Measurements from ENCODE around the gene FAM53B.

FAM53B gene

DNA sequence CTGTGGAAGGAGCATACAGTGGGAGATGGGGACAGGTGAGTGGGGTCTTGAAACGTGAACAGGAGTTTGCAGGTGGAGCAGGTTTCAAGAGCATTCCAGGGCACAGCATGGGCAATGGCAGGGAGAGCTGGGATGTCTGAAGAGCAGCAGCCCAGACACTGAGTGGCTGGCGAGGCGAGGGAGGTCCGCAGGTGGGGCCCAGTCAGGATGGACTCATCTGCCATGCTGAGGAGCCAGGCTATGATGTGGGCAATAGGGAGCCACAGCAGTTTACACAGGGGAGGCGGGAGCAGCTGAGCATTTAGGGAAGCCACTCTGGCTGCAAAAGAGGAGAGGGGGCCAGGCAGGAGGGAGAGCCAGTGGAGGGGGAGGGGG, 138.7 kb downstream of the FAM53B start:
- FAIRE-seq, result no peak

DNA sequence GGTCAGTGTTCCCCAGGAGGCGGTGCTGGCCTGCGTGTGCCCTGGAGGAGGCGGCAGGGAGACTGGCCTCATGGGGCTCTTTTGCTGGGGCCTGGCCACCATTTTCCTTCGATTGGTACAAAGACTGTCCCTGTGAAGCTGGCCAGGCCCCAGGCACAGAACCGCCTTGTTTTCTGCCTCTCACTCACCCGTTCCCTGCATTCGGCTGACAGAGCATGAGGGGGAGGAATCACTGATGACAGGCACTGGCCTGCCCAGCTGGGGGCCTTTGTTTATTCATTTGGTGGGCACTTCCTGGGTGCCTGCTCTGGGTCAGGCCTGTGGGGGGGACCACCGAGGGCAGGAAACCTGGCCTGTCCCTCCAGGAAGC, 139.2 kb downstream of the FAM53B start:
- no peak for FAIRE-seq

DNA sequence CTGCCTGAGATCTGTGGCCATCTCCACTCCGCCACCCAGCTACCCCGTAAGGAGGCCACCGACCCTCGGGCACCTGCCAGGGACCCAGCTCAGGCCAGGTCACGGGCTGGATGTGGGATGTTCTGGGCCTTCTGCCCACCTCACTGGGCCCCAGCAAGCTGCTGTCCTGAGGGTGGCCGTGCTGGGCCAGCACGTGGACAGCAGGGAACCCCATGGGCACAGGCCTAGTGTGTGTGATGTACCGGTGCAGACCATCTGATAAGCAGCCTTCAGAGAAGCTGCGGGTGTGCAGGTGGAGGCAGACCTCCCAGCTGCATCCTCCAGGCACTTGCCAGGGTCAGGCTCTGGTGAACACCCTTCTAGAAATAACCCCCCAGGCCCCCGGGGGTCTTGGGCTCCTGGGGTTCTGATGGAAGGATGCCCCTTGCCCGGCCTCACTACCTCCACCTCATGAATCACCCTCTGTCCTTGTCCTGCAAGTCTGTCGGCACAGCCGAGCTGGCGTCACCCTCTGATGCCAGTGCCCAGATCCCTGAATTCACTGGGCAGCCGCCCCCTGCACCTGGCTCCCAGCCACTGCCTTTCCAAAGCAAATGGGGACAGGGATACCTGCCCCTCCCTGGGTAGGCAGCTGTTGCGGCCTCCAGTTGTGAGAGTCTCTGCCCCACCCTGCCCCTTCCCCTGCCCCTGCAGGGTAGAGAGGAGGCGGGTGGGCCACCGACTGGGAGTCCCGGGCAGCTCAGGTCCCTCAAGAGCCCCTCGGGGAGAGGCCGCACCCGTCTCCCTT, 139.8 kb downstream of the FAM53B start:
- no peak for FAIRE-seq

DNA sequence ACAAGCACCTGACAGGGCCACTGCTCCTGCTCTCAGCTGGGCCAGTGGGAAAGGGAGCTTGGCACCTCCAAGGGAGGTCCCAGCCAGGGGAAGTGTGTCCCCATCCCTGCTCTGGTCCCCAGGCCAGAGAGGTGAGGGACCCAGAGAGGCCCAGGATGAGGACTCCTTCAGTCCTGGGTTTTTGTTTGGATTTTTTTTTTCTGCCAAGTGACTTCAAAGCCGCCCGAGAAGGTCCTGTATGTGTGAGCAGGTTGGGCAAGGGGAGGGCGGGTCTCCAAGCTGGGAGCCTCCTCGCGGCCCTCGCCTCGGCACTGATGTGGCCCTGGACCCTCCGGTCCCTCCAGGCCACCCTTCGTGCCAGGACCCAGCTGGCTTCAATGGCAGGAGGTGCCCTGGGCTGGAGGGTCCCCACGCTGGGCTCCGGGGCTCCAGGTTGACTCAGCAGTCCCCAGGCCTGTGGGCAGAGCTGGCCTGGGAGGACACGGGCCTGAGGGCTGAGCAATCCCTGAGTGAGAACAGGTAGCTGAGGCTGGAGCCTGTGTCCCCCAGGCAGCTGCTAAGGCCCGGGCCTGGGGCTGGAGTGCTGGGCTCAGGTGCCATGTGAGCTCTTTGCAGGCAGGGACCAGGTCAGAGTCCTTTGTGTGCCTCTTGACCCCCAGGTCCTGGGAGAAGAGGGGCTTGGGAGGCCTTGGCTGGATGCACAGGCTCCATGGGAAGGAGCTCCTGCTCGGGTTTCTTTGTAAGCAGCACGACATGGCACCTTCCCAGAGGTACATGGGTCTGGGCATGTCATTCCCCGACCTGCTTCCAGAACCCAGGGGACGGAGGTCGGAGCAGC, 140.6 kb downstream of the FAM53B start:
- FAIRE-seq, result no peak

DNA sequence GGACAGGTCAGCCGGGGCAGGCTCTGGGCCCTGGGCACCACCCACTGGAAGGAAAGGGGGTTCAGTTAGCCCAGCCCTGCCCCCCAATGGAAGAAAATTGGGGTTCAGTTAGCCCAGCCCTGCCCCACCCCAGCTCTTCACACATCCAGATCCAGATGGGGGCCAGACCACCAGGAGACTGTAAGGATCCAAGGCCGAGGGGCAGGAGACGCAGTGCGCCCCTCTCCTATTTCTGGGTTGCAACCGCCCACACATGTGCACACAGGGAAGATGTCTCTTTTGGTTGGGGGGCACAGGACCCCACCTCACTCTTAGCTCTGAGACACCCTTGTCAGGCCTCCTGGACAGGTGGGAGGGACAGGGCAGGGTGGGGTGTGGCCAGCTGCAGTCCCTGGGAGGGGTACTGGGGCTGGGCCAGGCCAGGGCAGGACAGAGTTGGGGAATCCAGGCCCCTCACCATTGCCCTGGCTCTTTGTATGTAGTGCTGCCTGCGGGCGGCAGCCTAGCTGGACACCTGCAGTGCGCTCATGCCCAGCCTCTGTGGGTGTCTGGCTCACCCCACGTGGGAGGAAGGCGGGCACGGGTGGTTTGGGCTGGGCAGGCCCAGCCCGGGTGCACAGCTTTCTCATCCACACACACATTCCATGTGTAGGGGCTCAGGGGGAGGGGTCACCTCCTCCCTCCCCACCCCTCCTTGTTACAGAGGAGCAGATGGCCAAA, 141.4 kb downstream of the FAM53B start:
- FAIRE-seq, result no peak

DNA sequence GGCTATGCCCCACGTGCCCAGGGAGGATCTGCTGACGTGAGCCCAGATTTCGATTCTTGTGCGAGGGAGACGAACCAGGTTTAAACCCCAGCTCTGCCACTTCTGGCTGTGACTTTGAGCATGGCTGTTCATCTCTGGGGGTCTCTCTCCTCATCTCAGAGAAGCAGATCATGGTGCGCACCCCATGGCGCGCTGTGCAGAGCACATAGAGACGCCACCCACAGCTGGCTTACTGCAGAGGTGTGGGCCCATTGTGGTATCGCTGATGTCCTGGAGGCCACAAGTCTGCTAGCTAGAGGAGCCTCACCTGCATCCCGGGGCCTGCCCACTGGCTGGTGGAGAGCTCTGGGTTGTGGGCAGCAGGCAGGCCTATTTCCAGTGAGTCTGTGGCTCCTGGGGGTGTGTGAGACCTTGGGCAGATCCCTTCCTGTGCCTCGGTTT, 142.0 kb downstream of the FAM53B start:
- FAIRE-seq, result no peak

DNA sequence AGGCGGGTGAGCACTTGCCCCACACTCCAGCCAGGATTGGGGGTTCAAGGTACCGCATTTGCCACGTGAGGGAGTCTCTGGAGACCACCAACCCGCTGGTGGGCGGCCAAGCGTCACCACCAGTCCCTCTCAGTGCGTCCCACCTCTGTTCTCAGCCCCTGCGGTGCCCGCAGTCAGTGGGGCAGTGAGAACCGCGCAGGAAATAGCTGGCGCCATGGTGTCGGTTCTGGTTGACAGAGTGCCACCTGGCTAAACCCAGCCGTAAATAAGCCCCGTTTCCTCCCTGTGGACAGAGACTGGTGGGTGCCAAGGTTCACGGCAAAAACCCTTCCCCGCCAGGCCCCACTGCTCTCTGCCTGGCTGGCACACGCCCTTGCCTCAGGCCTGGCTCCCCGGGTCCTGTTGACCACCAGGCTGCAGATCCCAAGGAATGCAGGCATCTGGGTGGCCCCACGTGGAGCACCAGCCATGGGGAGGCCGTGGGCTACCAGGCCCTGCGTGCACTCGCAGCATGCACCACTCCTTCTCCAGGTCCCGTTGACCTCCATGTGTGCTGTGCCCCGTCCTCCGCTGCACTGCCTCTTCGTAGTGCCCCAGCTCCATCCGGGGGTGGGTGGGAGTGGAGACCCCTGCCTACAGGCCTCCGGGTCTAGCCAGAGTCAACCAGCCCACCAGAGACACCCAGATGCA, 142.6 kb downstream of the FAM53B start:
- no peak for FAIRE-seq

DNA sequence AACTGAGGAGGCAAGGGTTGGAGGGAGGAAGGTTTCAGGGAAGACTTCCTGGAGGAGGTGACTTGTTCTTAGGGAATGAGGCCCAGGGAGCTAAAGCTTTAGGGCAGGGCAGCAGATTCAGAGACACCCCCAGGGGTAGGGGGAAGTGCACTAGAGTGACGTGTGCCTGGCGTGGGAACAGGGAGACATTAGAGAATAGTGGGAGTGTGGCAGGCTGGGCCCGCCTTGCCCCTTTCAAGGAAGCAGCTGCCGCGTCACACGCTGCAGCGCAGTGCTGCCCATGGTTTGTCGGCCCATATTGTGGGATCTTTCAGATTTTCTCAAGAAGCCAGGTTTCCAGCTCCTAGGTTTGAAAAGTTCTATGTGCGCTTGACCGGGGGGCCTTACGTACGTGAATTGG, 143.2 kb downstream of the FAM53B start:
- no peak for FAIRE-seq

DNA sequence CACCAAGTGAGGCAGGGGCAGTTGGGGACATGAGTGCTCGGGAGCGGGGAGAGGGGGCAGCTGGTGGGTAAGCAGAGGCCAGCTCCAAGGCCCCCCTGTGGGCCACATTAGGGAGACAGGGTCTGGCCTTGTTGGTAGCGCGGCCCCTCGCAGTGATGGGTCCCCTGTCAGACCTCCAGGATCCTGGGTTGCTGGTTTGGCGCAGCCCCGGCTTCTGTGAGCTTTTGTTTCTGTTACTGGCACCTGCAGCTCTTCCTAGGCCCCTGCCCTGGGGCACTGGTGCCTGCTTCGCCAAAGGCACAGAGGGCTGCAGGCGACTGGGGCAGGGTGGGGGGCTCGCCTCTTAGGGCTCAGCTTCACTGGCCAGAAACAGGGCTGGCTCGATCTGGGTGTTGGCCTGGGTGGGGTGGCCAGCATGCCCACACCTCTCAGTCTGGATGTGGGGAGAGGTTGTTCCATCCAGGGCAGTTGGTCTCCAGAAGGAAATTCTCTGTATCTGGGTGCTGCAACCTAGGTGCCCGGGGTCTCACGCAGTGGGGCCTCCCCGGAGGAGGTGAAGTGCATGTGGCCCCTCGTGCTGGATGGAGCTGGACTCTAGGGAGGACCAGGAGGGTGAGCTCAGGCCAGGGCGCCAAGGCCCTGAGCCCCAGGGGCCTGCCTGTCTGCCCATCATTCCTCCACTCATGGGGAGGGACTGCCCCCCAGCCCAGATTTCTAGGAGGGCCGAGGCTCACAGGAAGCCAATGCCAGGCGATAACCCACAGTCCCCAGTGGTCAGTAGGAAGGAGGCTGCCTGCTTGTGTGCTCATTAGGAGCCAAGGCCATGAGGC, 143.9 kb downstream of the FAM53B start:
- FAIRE-seq, result no peak

DNA sequence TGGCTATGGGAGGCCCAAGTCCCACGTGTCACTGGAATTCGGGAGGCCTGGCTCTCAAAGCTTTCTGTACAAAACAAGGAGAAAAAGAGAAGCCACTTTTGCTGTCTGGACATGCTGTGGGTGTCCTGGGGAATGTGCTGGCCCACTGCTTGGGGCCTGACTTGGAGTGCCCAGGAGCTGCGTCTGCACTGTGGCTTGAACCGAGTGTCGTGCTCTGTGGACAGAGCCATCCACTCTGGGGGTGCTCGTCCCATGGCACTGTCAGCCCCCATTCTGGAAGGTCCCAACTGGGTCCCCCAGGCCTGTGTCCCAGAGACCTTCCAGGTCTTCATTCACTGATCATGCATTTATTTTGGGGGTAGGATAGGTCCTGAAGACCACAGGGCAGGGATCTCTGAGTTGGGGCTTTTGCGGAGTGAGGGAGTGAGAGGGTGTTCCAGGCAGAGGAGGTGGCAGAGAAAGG, 144.6 kb downstream of the FAM53B start:
- FAIRE-seq, result no peak

DNA sequence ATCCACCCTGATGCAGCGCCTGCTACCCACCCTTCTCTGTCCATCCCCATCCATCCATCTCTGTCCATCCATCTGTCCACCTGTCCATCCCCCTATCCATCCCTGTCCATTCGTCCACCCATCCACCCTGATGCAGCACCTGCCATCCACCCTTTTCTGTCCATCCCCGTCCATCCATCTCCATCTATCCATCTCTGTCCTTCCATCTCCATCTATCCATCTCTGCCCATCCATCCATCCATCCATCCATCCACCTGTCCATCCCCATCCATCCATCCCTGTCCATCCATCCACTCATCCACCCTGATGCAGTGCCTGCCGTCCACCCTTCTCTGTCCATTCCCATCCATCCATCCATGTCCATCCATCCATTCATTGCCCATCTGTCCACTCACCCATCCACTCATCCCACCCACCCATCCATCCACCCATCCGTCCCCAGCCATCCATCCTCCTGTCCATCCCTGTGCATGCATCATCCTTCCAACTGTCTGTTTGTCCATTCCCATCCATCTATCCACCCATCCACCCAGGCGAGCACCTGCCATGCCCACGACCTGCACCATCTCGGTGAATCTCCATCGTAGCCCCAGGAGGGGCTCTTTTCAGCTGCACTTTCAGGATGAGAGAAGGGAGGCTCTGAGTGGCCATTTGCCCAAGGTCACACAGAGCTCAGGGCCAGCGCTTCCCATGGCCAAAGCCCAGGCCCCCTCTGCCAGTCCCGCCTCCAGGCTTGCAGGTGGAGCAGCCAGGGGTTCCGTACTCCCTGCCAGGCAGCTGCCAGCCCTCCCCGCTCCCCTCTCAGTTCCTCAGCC, 145.2 kb downstream of the FAM53B start:
- no peak for FAIRE-seq

DNA sequence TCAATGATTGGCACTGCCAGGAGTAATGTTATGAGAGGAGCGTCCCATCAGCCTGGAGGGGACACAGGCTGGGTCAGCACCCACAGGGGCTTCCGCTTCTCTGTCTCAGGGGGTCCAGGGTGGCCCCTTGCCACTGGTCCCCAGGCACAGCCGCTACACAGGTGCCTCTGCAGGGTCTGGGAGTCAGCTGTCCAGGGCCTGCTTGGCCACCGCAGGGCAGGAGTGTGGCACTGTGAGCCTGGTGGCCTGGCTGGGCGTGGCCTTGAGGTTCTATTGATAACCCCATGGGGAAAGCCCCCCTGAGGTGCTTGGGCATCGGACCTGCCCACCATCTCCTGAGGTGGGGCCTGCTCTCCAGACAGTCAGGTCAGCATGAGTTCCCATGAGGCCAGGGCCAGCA, 146.0 kb downstream of the FAM53B start:
- no peak for FAIRE-seq

DNA sequence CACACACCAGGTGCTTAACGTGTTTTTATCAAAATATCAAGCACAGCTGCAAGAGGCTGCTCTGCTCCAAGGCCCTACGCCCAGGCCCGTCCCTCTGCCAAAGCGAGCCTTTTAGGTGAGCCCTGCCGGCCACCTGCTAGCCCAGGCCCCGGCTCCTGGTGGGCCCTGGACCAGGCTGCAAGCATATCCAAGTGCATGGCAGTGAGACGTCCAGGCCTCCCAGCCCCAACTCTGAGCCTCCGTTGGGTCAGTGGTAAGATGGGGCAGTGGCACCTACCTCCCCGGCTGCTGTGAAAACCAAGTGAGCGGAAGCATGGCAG, 146.4 kb downstream of the FAM53B start:
- no peak for FAIRE-seq

DNA sequence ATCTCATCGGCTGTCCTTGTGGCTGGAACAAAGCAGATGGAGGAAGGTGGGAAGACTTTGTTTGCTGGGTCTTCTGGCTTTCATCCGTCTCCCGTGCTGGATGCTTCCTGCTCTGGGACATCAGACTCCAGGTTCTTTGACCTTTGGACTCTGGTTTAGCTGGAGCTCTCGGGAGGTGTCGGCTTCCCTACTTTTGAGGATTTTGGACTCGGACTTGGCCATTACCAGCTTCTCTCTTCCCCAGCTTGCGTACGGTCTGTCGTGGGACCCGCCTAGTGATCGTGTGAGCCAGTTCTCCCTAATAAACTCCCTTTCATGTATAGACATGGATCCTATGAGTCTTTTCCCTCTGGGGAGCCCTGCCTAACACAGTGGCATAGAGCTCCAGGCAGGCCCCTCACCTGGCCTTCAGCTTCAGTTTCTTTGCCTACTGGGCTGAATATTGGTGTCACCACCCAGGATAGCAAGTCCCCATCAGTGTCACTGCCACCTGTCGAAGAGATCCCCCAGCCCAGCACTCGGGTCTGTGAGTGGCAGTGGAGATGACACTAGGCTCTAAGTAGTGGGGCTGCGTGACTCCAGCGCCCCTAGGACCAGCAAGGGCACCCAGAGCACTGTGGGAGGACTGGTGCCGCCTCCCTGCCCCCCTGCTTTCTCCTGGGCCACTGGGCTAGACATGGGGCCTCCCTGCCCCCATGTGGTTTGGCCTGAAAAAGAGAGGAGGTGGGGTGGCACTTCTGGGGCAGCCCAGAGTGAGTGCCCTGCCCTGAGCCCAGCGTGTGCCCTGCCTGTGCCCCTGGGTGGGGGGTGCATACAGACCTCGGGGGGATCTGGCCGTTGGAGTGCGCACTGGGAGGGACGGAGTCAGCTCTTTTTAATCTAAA, 147.0 kb downstream of the FAM53B start:
- FAIRE-seq, result no peak

DNA sequence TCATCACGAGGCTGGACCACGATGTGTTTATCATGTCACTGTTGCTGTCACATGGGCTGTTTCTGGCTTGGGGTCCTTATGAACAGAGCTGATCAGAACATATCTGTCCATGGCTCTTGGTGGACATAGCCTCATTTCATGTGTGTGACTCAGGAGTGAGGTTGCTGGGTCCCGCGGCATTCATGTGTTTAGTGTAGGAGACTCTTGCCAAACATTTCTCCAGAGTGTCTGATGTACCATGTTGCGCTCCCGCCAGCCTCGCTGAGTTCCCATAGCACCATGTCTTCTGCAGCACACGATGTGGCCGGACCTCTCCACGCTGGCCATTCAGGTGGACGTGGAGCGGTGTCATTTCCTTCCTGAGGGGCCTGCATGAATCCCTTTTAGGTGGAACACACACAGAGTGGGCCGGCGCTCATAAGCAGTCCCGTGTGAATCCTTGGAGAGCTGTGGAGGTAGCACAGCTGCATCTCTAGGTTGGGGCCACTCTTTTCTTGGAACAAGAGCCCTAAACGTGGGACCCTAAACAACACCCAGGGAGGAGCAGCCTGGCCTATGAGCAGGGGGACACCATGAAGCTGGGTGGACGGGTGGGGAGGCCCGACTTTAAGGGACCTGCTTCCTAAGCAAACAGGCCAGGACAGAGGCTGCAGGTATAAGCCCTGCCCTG, 147.9 kb downstream of the FAM53B start:
- FAIRE-seq, result no peak

DNA sequence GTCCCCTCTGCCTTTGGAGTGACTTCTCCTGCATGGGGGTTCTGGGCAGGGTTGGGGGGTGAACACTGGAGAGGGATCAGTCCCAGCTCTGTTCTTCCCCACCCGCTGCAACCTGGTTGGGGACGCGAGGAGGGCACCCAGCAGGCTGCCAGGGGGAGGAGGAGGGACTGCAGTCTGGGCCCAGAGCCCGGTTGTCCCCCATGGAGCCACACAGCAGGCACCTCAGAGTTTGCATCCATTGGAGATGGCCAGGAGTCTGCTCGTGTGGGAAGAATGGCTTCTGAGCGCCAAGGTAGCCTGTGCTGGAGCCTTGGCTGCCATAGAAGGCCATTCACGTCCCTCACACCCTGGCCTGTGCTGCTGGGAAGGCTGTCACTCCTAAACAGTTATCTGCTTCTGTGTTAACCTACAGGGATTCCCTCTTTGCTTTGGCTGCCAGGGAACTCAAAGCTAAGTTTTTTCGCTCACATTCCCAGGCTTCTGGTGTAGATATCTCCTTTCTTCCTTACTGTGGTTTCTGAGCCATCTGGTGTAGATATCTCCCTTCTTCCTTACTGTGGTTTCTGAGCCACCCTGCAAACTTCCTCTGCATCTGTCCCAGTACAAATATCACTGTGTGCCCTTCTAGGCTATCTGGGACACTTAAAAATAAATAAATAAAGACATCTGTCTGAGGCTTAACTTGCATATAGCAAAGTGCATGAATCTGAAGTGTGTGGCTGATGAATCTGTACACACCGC, 148.9 kb downstream of the FAM53B start:
- FAIRE-seq, result no peak

DNA sequence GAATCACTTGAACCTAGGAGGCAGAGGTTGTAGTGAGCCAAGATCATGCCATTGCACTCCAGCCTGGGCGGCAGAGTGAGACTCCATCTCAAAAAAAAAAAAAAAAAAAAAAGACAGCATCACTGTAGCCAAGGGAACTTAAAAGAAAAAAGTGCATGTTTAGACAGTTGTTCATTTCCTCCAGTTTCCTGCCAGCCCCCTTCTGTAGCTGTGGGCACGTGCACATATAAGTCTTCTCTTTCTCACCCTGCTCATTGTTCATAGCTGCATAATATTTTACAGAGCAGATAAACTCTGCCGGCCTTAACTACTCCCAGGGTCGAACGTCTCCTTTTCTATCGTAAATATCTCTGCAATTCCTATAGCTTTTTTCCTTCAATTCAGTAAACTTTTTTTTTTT, 149.9 kb downstream of the FAM53B start:
- FAIRE-seq, result no peak

DNA sequence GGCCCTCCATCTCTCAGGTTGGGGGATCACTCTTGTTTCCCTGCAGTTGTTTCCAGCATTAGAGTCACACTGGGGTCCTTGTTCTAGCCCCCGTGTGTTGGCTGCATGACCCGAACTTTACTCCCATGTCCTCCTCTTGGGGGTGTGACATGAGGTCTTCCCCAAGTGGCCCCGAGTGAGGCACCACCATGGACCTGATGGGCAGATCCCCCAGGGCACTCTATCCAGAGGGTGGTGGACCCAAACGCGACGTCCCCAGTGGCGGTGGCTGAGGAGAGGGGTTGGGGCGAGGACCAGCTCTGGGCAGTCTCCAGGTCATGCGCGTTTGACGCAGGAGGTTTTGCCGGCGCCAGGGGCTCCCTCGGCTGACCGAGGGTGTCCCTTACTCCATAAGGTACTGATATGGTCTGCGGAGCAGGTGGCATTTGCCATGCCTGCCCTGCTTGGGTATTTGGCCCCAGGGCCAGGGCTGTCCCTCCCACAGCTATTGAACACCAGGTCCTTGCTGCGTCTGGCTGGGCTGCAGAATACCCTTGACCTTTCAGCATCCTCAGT, 150.7 kb downstream of the FAM53B start:
- no peak for FAIRE-seq

Measured in G401.6 (cell line).